AG04449 (cell line): ENCODE measurements around the gene MGAT5.

ENCODE experiments used
- CTCF ChIA-PET: fragments of 350-600 bp; formaldehyde crosslinking; extraction: SDS; loops from one replicate; lab custom pipeline; 2021; ENCODE audit warnings: antibody characterized with exemption; lab: Yijun Ruan, JAX
- POLR2A ChIA-PET: fragments of 400-600, 350-600 bp; formaldehyde crosslinking; extraction: SDS; loops from one replicate; lab custom pipeline; 2020; ENCODE audit warnings: antibody characterized with exemption, inconsistent platforms; lab: Yijun Ruan, JAX
- DNase-seq: peaks from one replicate; pipeline ENCODE4 v3.0.0-alpha.2; 2010; ENCODE audit warnings: low read depth, low spot score
- H3K4me3 ChIP-seq: 2 replicates; pipeline ENCODE4 v1.5.1; 2011; ENCODE audit warnings: low read depth, mild to moderate bottlenecking, control low read depth, low read length
- CTCF ChIP-seq: IDR thresholded peaks from one replicate; pipeline ENCODE4 v1.5.1; 2011; ENCODE audit warnings: mild to moderate bottlenecking, moderate library complexity, low read length, control low read depth, inconsistent platforms; ENCODE audit not compliant: insufficient read depth; ENCODE audit errors: missing control alignments

MGAT5 gene

DNA sequence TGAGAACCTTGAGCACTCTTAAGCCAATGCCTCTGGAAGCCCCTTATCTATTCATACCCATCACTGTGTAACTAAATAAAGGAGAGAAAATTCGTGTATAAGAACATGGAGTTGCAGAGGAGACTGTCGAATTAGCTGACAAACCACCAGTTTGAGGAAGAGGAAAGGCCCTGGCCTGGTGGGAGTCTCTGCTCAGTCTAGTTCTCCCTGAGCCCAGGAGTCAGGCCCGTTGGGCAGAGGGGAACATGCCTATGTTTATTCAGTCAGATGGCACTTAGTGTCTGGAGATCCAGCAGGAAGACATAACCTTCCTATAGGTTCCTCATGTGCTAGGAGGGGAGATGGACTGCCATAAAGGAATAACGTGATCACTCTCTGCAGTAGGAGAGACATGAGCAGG is 60.3 kb downstream of the MGAT5 start:
- H3K4me3 ChIP-seq: no peak overlapping the region
- ChIA-PET POLR2A (no interaction called here), CTCF (interaction anchor here (1.0 to 1.3 kb wide), 3 partner anchors 9 to 196 kb away, joined by 3 to 5 read pairs (median 3); no protein-coding TSS in a partner anchor)
- TF ChIP-seq CTCF: no peak
- DNase-seq: no peak

- POLR2A ChIA-PET: no interaction called here
- DNase-seq: no peak
- TF ChIP-seq CTCF: no peak
- CTCF ChIA-PET: interaction anchor here (1.2 to 1.3 kb wide), 2 partner anchors 8 to 69 kb away, joined by 3 to 5 read pairs; no protein-coding TSS in a partner anchor
- H3K4me3 ChIP-seq: no peak overlapping the region
Measured at GRCh38 chr2:134314681-134315368, 61.0 kb downstream of the MGAT5 start.

DNA sequence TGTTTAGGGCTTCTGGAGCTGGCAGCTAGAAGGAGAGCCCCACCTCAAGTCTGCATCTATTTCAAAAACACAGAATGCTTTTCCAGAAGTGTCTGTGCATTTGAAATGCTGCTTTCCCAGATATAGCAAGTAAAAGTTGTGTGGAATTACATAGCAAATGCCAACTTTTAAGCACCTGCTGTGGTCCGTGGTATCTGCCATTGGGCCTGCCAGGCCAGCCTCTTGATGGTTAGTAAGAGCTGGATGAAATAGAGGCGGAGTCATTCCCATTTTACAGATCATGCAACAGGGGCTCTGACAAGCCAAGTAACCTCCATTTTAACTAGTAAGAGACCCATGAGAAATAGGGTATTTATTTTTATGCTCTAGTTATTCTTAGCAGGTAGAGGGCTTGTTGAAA is 61.6 kb downstream of the MGAT5 start:
- ChIA-PET POLR2A (no interaction called here), CTCF (no interaction called here)
- no peak for TF ChIP-seq CTCF
- no peak for DNase-seq
- H3K4me3 ChIP-seq: no peak overlapping the region

DNA sequence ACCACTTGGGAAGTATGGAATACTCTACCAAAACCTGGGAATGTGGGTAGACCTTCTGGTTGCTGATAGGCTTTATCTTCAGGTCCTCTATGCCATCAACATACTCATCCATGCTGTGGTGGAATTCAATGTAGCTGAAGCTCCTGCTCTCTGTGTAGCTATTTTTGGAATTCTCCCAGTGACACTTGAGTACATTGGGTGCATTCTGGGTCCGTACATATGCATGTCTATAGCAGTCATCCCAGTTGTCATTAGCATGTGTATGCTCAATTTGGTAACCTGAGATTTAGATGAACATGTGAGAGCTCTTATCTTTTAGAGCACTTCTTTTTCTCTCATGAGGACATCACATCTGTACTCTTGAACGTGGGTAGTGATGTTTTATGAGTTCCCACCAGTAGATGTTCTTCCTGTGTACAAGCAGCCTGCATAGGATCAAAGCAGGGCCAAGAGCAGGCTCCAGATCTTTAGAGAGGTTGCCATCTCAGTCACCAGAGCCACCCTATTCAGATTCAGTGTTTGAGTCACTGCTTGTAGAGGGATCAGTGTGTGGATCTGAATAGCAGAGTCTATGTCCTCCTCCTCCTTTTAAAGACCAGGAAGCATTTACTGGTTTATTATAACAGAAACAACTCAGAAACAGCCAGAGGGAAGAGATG is 65.9 kb downstream of the MGAT5 start:
- no peak for DNase-seq
- POLR2A ChIA-PET: no interaction called here
- no peak for TF ChIP-seq CTCF
- H3K4me3 ChIP-seq: no peak overlapping the region
- CTCF ChIA-PET: no interaction called here

- H3K4me3 ChIP-seq: no peak overlapping the region
- ChIA-PET POLR2A (no interaction called here), CTCF (interaction anchor here (0.9 to 1.4 kb wide), 3 partner anchors 13 to 90 kb away, joined by 3 read pairs; no protein-coding TSS in a partner anchor)
- no peak for DNase-seq
- no peak for TF ChIP-seq CTCF
Measured at GRCh38 chr2:134320930-134321329, 67.1 kb downstream of the MGAT5 start.

DNA sequence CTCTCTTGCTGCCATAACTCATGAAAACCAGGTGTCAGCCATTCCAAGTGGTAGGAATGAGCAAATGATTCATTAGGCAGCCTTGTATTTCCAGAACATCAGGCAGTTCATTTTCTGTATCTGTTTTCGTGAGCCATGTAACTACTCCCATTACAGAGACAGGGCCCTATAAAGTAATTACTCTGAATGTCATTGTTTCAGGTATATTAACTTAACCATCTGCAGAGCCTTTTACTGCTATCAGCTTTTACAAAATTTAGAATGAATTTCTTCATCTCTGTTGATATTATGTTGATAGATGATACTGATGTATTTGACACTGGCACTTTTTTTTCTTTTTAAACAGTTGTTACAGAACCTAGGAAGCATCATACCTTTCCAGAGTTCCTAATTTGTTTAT is 69.9 kb downstream of the MGAT5 start:
- CTCF ChIA-PET: interaction anchor here (1.4 to 1.5 kb wide), 3 partner anchors 10 to 16 kb away, joined by 3 to 4 read pairs (median 3); no protein-coding TSS in a partner anchor
- TF ChIP-seq CTCF: no peak
- POLR2A ChIA-PET: no interaction called here
- H3K4me3 ChIP-seq: no peak overlapping the region
- DNase-seq: no peak
